GM10248 (cell line): ENCODE measurements around the gene SPRING1.

Experiments
- CTCF ChIA-PET: fragments of 300-600 bp; sonication (Branson Sonifier 250); formaldehyde crosslinking; extraction: SDS; loops from one replicate; lab custom pipeline; 2021; ENCODE audit warnings: antibody characterized with exemption; lab: Yijun Ruan, JAX
- POLR2A ChIA-PET: fragments of 350-650 bp; sonication (Branson Sonifier 250); formaldehyde crosslinking; extraction: SDS; loops from one replicate; lab custom pipeline; 2020; ENCODE audit warnings: antibody characterized with exemption; lab: Yijun Ruan, JAX
- DNase-seq: peaks from one replicate; pipeline ENCODE4 v3.0.0; 2012; ENCODE audit errors: extremely low spot score
- TF ChIP-seq, protein P1 (sequence below): IDR thresholded peaks from 2 replicates; pipeline ENCODE4 v1.5.1; 2012; ENCODE audit warnings: mild to moderate bottlenecking, low read depth; ENCODE audit errors: extremely low read depth, missing control alignments, control extremely low read depth

SPRING1 gene

DNA sequence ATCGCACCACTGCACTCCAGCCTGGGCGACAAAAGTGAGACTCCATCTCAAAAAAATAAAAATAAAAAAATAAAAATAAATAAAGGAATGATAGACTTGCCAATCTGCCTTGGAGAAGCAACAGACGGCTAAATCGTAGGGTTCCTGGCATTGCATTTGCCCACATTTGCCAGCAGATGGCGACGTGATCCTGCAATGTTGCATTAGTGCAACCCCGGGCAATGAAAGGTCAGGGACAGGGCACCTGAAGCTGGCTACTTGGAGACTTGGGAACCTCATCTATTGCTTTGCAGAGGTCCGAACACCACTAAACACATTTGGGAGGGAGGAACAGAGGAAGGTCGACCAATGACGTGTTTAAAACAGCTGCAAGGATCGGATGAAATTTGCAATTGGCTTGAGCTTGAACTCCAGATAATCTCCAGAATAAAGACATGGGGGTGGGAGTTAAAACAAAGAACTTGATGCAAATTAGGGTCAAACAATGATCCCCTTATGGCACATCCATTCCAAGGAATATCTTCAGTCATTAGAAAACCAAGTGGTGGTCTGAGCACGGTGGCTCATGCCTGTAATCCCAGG lies 34.6 kb downstream of the SPRING1 start:
- TF ChIP-seq, protein P1, sequence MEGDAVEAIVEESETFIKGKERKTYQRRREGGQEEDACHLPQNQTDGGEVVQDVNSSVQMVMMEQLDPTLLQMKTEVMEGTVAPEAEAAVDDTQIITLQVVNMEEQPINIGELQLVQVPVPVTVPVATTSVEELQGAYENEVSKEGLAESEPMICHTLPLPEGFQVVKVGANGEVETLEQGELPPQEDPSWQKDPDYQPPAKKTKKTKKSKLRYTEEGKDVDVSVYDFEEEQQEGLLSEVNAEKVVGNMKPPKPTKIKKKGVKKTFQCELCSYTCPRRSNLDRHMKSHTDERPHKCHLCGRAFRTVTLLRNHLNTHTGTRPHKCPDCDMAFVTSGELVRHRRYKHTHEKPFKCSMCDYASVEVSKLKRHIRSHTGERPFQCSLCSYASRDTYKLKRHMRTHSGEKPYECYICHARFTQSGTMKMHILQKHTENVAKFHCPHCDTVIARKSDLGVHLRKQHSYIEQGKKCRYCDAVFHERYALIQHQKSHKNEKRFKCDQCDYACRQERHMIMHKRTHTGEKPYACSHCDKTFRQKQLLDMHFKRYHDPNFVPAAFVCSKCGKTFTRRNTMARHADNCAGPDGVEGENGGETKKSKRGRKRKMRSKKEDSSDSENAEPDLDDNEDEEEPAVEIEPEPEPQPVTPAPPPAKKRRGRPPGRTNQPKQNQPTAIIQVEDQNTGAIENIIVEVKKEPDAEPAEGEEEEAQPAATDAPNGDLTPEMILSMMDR = peak; percentile 95
- peak; percentile 73 for DNase-seq
- ChIA-PET POLR2A (no interaction called here), CTCF (interaction anchor here (0.6 to 2.6 kb wide), 30 partner anchors 8 to 419 kb away, joined by 3 to 19 read pairs (median 4); partner anchors contain the start of gene MAP1LC3B2)

GRCh38 chr12:116701432-116701831 lies 36.4 kb downstream of the SPRING1 start:
- CTCF ChIA-PET = interaction anchor here (0.7 to 5.8 kb wide), 8 partner anchors 9 to 418 kb away, joined by 3 to 38 read pairs (median 4); no protein-coding TSS in a partner anchor
- TF ChIP-seq, protein P1 = no peak
- POLR2A ChIA-PET = no interaction called here
- no peak for DNase-seq

- ChIA-PET POLR2A (no interaction called here), CTCF (interaction anchor here (0.8 to 5.8 kb wide), 7 partner anchors 9 to 702 kb away, joined by 3 to 38 read pairs (median 3); no protein-coding TSS in a partner anchor)
- TF ChIP-seq, protein P1 = no peak
- DNase-seq = no peak
Measured at GRCh38 chr12:116700066-116700465, 37.8 kb downstream of the SPRING1 start.

GRCh38 chr12:116698554-116699075 lies 39.3 kb downstream of the SPRING1 start:
- CTCF ChIA-PET = interaction anchor here (1.0 to 5.8 kb wide), 5 partner anchors 11 to 422 kb away, joined by 3 to 38 read pairs (median 4); no protein-coding TSS in a partner anchor
- TF ChIP-seq, protein P1 = no peak
- POLR2A ChIA-PET = interaction anchor here (0.6 kb wide), 1 partner anchor 579 kb away, joined by 10 read pairs; no protein-coding TSS in a partner anchor
- no peak for DNase-seq

GRCh38 chr12:116698116-116698515 lies 39.8 kb downstream of the SPRING1 start:
- ChIA-PET POLR2A (interaction anchor here (0.6 kb wide), 1 partner anchor 150 kb away, joined by 3 read pairs; no protein-coding TSS in a partner anchor), CTCF (interaction anchor here (1.0 to 5.8 kb wide), 6 partner anchors 10 to 422 kb away, joined by 3 to 38 read pairs (median 4); no protein-coding TSS in a partner anchor)
- no peak for DNase-seq
- TF ChIP-seq, protein P1 = no peak

DNA sequence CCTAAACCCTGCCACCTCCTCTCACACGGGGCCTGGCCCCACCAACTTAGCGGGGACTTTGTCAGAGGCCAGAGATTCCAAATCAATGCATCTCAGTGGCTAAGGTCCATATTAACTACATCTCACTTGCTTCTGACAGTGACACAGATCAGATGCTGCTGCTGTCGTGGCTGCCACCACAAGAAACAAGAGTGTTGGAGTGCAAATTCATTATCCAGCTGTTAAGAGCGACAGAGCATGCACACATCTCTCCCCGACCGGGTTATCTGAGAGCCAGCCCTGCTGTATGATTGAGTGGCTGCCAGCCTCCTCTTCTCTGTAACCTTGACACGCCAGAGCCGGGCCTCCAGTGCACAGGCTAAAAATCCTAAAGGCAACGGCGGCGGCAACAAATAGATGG lies 40.2 kb downstream of the SPRING1 start:
- TF ChIP-seq, protein P1 = no peak
- ChIA-PET CTCF (interaction anchor here (1.2 to 5.8 kb wide), 8 partner anchors 10 to 700 kb away, joined by 3 to 38 read pairs (median 4); no protein-coding TSS in a partner anchor), POLR2A (interaction anchor here (0.6 kb wide), 1 partner anchor 150 kb away, joined by 3 read pairs; no protein-coding TSS in a partner anchor)
- DNase-seq = no peak
